ENCODE results near the gene ATP11C. TPM values are rescaled to one million over a fixed set of nuclear protein-coding genes. Genes with fewer than 3 reads are reported as not detected.

The ATP11C gene
- polyA plus RNA-seq, 1 donor (not counting 4 experiments of a cell fraction or from before 2014, with no cell fraction given) = 14.0 TPM

- peak overlapping the region; percentile 76 for H3K9ac ChIP-seq (ENCODE audit: control insufficient read depth, extremely low read depth, insufficient read depth, low read length)
- FAIRE-seq (no peak), DNase-seq (ENCODE audit: low read depth, low spot score) (no peak)
- no peaks in the 10 kb centered on the region for H3K27me3 ChIP-seq (ENCODE audit: control insufficient read depth, extremely low read depth, insufficient read depth, low read length)
- no peak for TF ChIP-seq CTCF (optimal IDR thresholded peaks at IDR 0.05 in 1 of 3, IDR thresholded peaks at IDR 0.05 in 1 of 3, conservative IDR thresholded peaks at IDR 0.05 in 1 of 3; ENCODE audit: extremely low read depth in 1 of 3, insufficient read depth in 2 of 3, low read length in 3 of 3)
- TF ChIP-seq EZH2 (IDR thresholded peaks at IDR 0.05; ENCODE audit: low read length) = no peak
- peak overlapping the region; percentile 46 for H2AFZ ChIP-seq (ENCODE audit: control insufficient read depth, low read length)
- peak overlapping the region; percentile 73 for H3K4me2 ChIP-seq (ENCODE audit: control insufficient read depth, extremely low read depth, insufficient read depth, low read depth, low read length)
- dilution Hi-C loops (cut with MboI; ENCODE audit: extremely low pct_ligation_motif_present, low sequenced_read_pairs) = no loop called here
- no peaks in the 10 kb centered on the region for H3K9me1 ChIP-seq (ENCODE audit: control insufficient read depth, extremely low read depth, insufficient read depth, low read length)
- peak overlapping the region; percentile 51 to 71 (median 69) for H3K4me3 ChIP-seq (ENCODE audit: control insufficient read depth in 2 of 3, extremely low read depth in 1 of 3, insufficient read depth in 2 of 3, low read depth in 1 of 3, low read length in 3 of 3)
- H3K9me3 ChIP-seq (ENCODE audit: control insufficient read depth, low read depth, low read length) = no peaks in the 10 kb centered on the region
- H3K36me3 ChIP-seq (ENCODE audit: control insufficient read depth in 2 of 2, extremely low read depth in 1 of 2, insufficient read depth in 2 of 2, low read length in 2 of 2) = no peaks in the 10 kb centered on the region
- no peaks in the 10 kb centered on the region for H4K20me1 ChIP-seq (ENCODE audit: control insufficient read depth, extremely low read depth, insufficient read depth, low read length)
- H3K79me2 ChIP-seq (ENCODE audit: control insufficient read depth, insufficient read depth, low read length) = peaks cover 25% of the 10 kb centered on the region
- H3K27ac ChIP-seq (ENCODE audit: control insufficient read depth, insufficient read depth, low read length) = no peak overlapping the region
- no peaks in the 10 kb centered on the region for H3K4me1 ChIP-seq (ENCODE audit: control insufficient read depth, extremely low read depth, insufficient read depth, low read length)
Measured at GRCh38 chrX:139930916-139931645, 1.8 kb downstream of the ATP11C start.

- Histone ChIP-seq H3K9ac (ENCODE audit: control insufficient read depth, extremely low read depth, insufficient read depth, low read length) (no peak overlapping the region), H3K27me3 (ENCODE audit: control insufficient read depth, extremely low read depth, insufficient read depth, low read length) (no peaks in the 10 kb centered on the region), H3K27ac (ENCODE audit: control insufficient read depth, insufficient read depth, low read length) (no peak overlapping the region), H4K20me1 (ENCODE audit: control insufficient read depth, extremely low read depth, insufficient read depth, low read length) (no peaks in the 10 kb centered on the region), H2AFZ (ENCODE audit: control insufficient read depth, low read length) (no peak overlapping the region), H3K36me3 (ENCODE audit: control insufficient read depth in 2 of 2, extremely low read depth in 1 of 2, insufficient read depth in 2 of 2, low read length in 2 of 2) (no peaks in the 10 kb centered on the region), H3K4me2 (ENCODE audit: control insufficient read depth, extremely low read depth, insufficient read depth, low read depth, low read length) (peak overlapping the region; percentile 73), H3K79me2 (ENCODE audit: control insufficient read depth, insufficient read depth, low read length) (peaks cover 29% of the 10 kb centered on the region), H3K4me1 (ENCODE audit: control insufficient read depth, extremely low read depth, insufficient read depth, low read length) (no peaks in the 10 kb centered on the region), H3K9me1 (ENCODE audit: control insufficient read depth, extremely low read depth, insufficient read depth, low read length) (no peaks in the 10 kb centered on the region), H3K9me3 (ENCODE audit: control insufficient read depth, low read depth, low read length) (no peaks in the 10 kb centered on the region), H3K4me3 (ENCODE audit: control insufficient read depth in 2 of 3, extremely low read depth in 1 of 3, insufficient read depth in 2 of 3, low read depth in 1 of 3, low read length in 3 of 3) (peak overlapping the region in 2 of 3 experiments; percentile 69 to 71)
- dilution Hi-C loops (cut with MboI; ENCODE audit: extremely low pct_ligation_motif_present, low sequenced_read_pairs) = no loop called here
- no peak for FAIRE-seq
- DNase-seq (ENCODE audit: low read depth, low spot score) = no peak
- no peak for TF ChIP-seq EZH2 (IDR thresholded peaks at IDR 0.05; ENCODE audit: low read length)
- no peak for TF ChIP-seq CTCF (optimal IDR thresholded peaks at IDR 0.05 in 1 of 3, IDR thresholded peaks at IDR 0.05 in 1 of 3, conservative IDR thresholded peaks at IDR 0.05 in 1 of 3; ENCODE audit: extremely low read depth in 1 of 3, insufficient read depth in 2 of 3, low read length in 3 of 3)
Measured at GRCh38 chrX:139930401-139930800, 2.5 kb downstream of the ATP11C start.

All from keratinocyte (primary cell).